Measurements from ENCODE around the gene IL18R1.

DNA sequence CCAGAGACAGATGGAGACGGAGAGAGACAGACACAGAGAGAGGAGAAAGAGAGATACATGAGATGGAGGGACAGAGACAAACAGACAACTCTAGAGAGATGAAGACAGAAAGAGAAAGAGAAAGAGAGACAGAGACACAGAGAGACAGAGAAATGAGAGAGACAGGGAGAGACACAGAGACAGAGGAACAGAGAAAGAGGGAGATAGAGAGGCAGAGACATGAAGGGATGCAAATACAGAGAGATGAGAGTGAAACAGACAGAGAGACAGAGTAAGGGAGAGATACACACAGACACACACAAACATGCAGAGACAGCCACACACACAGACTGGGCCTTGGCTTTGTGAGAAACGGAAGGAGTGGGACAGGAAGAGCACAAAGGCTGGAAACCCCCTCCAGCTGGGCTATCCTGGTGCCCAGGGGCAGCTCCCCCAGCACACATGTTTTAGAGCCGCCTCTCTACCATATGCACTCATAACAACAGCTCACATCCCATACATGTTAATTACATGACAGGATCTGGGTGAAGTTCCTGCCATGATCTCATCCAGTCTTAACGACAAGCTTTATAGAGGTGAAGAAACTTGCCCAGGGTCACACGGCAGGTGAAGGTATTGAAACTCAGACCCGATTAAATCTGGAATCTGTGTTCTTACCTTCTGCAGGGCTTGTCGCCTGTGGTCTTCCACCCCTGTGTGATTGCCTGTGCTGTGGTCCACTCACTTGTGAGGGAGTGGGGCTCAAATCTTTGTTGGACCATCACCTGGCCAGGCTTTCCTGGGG, 32.4 kb downstream of the IL18R1 start:
- TF ChIP-seq EZH2 (IDR thresholded peaks at IDR 0.05; ENCODE audit: insufficient read depth, poor library complexity, severe bottlenecking) (no peak), EZH2phosphoT487 (IDR thresholded peaks at IDR 0.05; ENCODE audit: insufficient read depth, low read depth) (no peak)
